ENCODE measurements around the gene ZBTB18. TPM values are rescaled to one million over a fixed set of nuclear protein-coding genes. Genes with fewer than 3 reads are reported as not detected.

The ZBTB18 gene
- total and polyA plus RNA-seq, 10 donors: 17.2 to 43.0 (median 32.8) TPM

GRCh38 chr1:244100704-244101453, 49.8 kb downstream of the ZBTB18 start:
- TF ChIP-seq POLR2AphosphoS5 (IDR thresholded peaks at IDR 0.05): no peak
- no peak for TF ChIP-seq CTCF (IDR thresholded peaks at IDR 0.05 in 8 of 11, conservative IDR thresholded peaks at IDR 0.05 in 3 of 11)
- TF ChIP-seq POLR2A (IDR thresholded peaks at IDR 0.05): no peak
- no peak overlapping the region for H3K27ac ChIP-seq

GRCh38 chr1:244102046-244102445, 51.0 kb downstream of the ZBTB18 start:
- no peak for TF ChIP-seq CTCF (IDR thresholded peaks at IDR 0.05 in 8 of 11, conservative IDR thresholded peaks at IDR 0.05 in 3 of 11)
- TF ChIP-seq POLR2A (IDR thresholded peaks at IDR 0.05): no peak
- no peak for TF ChIP-seq POLR2AphosphoS5 (IDR thresholded peaks at IDR 0.05)
- peaks cover 0 to 40% (median 5%) of the 10 kb centered on the region in 7 donors for H3K27me3 ChIP-seq (replicated peaks in 1 of 7)
- intact Hi-C loops (cut with DNase I; ENCODE audit: low total_unique reads): no loop called here
- H3K27ac ChIP-seq: no peak overlapping the region
- 89 to 93% (median 92%) methylated on average over 10 of the region's 10 CpGs for WGBS, 5 donors
- H3K4me3 ChIP-seq: no peak overlapping the region
- peaks cover 0 to 13% (median 5%) of the 10 kb centered on the region in 6 donors for H3K4me1 ChIP-seq
- H3K9me3 ChIP-seq: no peaks in the 10 kb centered on the region
- no peaks in the 10 kb centered on the region for H3K36me3 ChIP-seq
- no peak for DNase-seq

More at GRCh38 chr1:244100704-244101453, 49.8 kb downstream of the ZBTB18 start:
- Histone ChIP-seq H3K4me3 (no peak overlapping the region), H3K9me3 (no peaks in the 10 kb centered on the region), H3K36me3 (no peaks in the 10 kb centered on the region), H3K27me3 (replicated peaks in 1 of 7) (peaks cover 0 to 40% (median 5%) of the 10 kb centered on the region in 7 donors), H3K4me1 (peaks cover 0 to 13% (median 5%) of the 10 kb centered on the region in 6 donors)
- intact Hi-C loops (cut with DNase I; ENCODE audit: low total_unique reads): no loop called here
- no peak for DNase-seq
- 29 to 38% (median 33%) methylated on average over 18 of the region's 18 CpGs for WGBS, 5 donors

- DNase-seq: no peak
- WGBS, 5 donors: 69 to 81% (median 73%) methylated on average over 14 of the region's 14 CpGs
- no peaks in the 10 kb centered on the region for H3K9me3 ChIP-seq
- H3K36me3 ChIP-seq: no peaks in the 10 kb centered on the region
- TF ChIP-seq CTCF (IDR thresholded peaks at IDR 0.05 in 8 of 11, conservative IDR thresholded peaks at IDR 0.05 in 3 of 11) (no peak), POLR2A (IDR thresholded peaks at IDR 0.05) (no peak), POLR2AphosphoS5 (IDR thresholded peaks at IDR 0.05) (no peak)
- H3K27me3 ChIP-seq (replicated peaks in 1 of 7): peaks cover 0 to 40% (median 5%) of the 10 kb centered on the region in 7 donors
- H3K4me3 ChIP-seq: no peak overlapping the region
- no peak overlapping the region for H3K27ac ChIP-seq
- peaks cover 0 to 13% (median 5%) of the 10 kb centered on the region in 6 donors for H3K4me1 ChIP-seq
- intact Hi-C loops (cut with DNase I; ENCODE audit: low total_unique reads): no loop called here
Observed at GRCh38 chr1:244102468-244102867, 51.4 kb downstream of the ZBTB18 start.

GRCh38 chr1:244104309-244105060, 53.4 kb downstream of the ZBTB18 start:
- Histone ChIP-seq H3K27ac (no peak overlapping the region), H3K4me1 (peaks cover 0 to 13% (median 5%) of the 10 kb centered on the region in 6 donors), H3K27me3 (replicated peaks in 1 of 7) (peaks cover 0 to 32% (median 2%) of the 10 kb centered on the region in 7 donors), H3K4me3 (no peak overlapping the region), H3K9me3 (no peaks in the 10 kb centered on the region), H3K36me3 (no peaks in the 10 kb centered on the region)
- TF ChIP-seq CTCF (IDR thresholded peaks at IDR 0.05 in 8 of 11, conservative IDR thresholded peaks at IDR 0.05 in 3 of 11) (no peak), POLR2A (IDR thresholded peaks at IDR 0.05) (no peak), POLR2AphosphoS5 (IDR thresholded peaks at IDR 0.05) (no peak)
- 80 to 88% (median 87%) methylated on average over 10 of the region's 10 CpGs for WGBS, 5 donors
- no peak for DNase-seq
- intact Hi-C loops (cut with DNase I; ENCODE audit: low total_unique reads): no loop called here

All from spleen (tissue), 11 donors.